ENCODE measurements around the gene SLC35E4.
"Not testable (repeated sequence)": the region's sequence is repeated elsewhere in the genome, so short reads cannot be mapped to it uniquely, and the experiment has no call there.

SLC35E4 gene

DNA sequence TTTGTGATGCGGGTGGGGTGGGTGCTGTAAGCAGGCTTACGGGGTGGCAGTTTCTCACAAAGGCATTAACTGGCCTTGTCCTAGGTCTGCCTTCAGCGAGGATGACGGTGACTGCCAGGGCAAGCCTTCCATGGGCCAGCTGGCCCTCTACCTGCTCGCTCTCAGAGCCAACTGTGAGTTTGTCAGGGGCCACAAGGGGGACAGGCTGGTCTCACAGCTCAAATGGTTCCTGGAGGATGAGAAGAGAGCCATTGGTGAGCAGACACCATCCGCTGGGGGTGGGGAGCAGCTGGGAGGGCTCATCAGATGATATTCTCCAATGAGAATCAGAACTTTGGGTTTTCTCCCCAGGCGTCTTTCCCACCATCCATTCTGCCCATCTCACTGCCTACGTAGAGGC is 22.8 kb upstream of the SLC35E4 start:
- no peak for DNase-seq

DNA sequence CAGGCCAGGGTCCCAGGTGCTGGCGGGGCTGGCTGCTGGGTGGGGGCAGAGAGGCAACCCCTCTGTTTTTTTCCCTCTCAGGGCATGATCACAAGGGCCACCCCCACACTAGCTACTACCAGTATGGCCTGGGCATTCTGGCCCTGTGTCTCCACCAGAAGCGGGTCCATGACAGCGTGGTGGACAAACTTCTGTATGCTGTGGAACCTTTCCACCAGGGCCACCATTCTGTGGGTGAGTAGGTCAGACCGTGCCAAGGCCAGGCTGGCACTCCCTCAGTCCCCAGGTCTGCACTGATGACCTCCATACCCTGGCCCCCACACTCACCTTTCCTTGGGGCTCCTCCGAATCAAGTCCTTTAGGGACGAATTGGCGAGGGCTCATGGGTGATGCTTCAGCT is 21.3 kb upstream of the SLC35E4 start:
- DNase-seq, result no peak

DNA sequence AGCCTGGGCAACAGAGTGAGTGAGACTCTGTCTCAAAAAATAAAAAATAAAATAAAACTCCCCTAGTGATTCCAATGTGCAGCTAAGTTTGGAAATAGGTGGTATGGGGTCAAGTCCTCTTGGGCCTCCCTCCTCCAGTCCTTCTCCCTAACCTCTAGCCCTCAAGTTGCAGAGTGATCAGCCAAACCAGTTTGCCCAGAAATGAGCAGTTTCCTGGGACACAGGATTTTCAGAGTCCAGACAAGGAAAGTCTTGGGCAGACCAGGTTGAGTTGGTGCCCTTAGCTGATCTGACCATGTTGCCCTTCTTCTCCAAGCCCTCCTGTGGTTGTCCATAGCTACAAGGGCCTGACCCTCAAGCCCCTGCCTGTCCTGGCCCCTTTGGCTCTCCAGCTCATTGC is 20.7 kb upstream of the SLC35E4 start:
- no peak for DNase-seq

DNA sequence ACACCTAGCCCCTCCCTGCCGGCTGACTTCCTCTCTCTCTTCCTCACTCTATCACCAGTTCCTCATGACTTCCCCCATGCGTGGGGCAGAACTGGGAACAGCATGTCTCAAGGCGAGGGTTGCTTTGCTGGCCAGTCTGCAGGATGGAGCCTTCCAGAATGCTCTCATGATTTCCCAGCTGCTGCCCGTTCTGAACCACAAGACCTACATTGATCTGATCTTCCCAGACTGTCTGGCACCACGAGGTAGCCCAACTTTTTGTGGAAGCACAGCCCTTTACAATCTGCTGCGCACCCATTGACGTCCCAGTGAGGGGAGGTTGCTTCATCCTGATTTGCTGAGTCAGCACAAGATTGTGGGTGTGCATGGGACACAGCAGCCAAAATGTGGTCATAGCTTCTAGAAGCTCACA is 20.0 kb upstream of the SLC35E4 start:
- no peak for DNase-seq

DNA sequence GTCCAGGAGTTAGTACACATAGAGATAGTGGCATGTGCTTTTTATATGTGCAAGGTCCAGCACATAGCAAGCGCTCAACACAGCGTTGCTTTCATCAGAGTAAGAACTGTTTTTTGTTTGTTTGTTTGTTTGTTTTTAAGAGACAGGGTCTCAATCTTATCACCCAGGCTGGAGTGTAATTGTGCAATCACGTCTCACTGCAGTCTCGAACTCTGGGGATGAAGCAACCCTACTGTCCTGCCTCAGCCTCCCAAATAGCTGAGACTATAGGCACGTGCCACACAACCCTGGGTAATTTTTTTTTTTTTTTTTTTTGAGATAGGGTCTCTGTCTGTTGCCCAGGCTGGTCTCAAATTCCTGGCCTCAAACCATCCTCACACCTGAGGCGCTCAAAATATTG is 17.8 kb upstream of the SLC35E4 start:
- no peak for DNase-seq

DNA sequence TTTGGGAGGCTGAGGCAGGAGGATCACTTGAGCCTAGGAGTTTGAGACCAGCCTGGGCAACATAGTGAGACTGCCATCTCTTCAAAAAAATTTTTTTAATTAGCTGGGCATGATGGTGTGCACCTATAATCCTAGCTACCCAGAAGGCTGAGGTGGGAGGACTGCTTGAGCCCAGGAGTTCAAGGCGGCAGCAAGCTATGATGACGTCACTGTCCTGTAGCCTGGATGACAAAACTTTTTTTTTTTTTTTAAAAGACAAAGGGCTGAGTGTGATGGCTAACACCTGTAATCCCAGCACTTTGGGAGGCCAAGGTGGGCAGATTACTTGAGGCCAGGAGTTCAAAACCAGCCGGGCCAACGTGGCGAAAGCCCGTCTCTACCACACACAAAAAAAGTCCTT is 15.7 kb upstream of the SLC35E4 start:
- not testable (repeated sequence) for DNase-seq

DNA sequence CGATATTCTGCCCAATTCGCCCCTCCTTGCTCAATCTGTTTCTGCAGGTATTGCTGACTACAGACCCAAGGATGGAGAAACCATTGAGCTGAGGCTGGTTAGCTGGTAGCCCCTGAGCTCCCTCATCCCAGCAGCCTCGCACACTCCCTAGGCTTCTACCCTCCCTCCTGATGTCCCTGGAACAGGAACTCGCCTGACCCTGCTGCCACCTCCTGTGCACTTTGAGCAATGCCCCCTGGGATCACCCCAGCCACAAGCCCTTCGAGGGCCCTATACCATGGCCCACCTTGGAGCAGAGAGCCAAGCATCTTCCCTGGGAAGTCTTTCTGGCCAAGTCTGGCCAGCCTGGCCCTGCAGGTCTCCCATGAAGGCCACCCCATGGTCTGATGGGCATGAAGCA is 9.2 kb upstream of the SLC35E4 start:
- DNase-seq, result no peak

DNA sequence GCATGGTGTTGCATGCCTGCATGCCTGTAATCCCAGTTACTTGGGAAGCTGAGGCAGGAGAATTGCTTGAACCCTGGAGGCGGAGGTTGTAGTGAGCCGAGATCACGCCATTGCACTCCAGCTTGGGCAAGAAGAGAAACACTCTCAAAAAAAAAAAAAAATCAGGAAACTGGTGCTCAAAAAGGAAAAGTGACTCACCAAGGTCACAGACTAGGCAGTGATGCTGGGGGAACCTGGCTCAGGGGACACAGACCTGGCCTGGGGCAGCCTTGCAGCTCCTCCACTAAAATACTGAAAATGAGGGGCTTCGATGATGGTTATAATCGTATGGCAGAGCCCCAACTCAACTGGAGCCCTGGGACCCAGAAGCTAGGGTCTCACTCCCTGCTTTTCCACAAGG is 8.1 kb upstream of the SLC35E4 start:
- DNase-seq, result no peak

DNA sequence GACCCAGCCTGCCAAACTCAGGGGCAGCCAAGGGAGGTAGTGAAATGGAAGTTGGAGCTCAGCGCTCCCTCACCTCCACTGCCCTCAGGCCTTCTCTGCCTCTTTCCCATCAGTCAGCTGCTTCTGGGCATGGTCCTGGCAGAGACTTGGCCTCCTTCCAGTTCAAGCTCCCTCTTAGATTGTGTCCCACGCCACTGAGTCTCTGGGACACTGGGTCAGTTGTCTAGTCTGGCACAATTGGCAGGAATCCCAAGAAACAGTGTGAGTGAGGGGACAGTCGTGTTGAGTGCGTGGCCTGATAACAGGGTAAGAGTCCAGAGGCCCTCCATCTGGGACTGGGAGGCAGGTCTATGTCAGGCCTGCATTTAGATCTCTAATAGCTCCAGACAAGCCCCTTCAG is 7.1 kb upstream of the SLC35E4 start:
- DNase-seq, result no peak

DNA sequence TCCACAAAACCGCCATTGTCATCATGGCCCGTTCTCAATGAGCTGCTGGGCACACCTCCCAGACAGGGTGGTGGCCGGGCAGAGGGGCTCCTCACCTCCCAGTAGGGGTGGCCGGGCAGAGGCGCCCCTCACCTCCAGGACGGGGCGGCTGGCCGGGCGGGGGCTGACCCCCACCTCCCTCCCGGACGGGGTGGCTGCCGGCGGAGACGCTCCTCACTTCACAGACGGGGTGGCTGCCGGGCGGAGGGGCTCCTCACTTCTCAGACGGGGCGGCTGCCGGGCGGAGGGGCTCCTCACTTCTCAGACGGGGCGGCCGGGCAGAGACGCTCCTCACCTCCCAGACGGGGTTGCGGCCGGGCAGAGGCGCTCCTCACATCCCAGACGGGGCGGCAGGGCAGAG is 4.1 kb upstream of the SLC35E4 start:
- not testable (repeated sequence) for DNase-seq

DNA sequence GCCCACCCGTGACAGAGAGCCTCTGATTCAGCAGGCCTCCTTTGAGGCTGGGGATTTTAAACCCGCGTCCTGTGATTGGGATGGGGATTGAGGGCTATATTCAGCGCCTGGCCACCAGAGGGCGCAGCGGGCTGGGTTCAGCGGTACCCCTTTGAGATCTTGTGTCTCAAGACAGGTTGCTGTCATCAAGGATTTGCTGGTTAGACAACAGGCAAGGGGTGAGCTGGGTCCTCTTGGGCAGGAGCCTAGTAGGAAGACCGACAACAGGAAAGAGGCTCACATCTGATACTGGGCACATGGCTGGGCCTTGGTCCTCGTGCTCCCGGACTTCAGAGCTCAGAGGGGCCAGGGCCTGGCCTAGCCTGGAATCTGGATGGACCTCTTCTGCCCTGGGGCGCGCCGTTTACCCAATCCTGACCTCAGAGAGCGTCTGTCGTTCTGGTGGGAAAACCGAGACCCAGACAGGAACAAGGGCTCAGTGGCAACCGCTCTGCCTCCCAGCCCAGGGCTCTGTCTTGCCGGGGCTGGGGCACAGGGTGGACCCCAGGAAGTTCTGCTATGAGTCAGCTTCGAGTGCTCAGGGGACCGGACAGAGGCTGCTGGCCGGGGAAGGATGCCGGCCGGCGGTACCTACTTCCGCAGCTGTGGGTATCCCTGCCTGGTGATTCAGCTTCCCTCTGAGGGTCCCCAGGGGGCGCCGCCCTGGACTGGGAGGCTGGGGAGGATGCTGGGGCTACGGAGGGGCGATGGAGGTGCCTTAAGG is 929 bp upstream of the SLC35E4 start:
- peak; percentile 91 for DNase-seq

DNA sequence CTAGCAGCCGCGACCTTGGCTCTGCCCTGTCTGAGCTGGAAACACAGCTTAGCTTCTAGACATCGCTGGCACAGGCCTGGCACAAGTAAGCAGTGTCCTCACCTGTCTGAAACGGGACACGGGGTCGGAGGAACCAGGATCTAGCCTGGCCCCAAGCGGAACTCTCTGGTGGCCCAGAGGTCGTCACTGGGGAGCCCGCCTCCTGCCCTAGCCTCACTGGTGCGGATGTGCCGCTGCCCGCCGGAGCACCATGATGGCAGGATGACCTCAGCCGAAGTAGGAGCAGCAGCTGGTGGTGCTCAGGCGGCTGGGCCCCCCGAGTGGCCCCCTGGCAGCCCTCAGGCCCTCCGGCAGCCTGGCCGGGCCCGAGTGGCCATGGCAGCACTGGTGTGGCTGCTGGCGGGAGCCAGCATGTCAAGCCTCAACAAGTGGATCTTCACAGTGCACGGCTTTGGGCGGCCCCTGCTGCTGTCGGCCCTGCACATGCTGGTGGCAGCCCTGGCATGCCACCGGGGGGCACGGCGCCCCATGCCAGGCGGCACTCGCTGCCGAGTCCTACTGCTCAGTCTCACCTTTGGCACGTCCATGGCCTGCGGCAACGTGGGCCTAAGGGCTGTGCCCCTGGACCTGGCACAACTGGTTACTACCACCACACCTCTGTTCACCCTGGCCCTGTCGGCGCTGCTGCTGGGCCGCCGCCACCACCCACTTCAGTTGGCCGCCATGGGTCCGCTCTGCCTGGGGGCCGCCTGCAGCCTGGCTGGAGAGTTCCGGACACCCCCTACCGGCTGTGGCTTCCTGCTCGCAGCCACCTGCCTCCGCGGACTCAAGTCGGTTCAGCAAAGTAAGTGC is 871 bp downstream of the SLC35E4 start:
- peak; percentile 15 for DNase-seq

DNA sequence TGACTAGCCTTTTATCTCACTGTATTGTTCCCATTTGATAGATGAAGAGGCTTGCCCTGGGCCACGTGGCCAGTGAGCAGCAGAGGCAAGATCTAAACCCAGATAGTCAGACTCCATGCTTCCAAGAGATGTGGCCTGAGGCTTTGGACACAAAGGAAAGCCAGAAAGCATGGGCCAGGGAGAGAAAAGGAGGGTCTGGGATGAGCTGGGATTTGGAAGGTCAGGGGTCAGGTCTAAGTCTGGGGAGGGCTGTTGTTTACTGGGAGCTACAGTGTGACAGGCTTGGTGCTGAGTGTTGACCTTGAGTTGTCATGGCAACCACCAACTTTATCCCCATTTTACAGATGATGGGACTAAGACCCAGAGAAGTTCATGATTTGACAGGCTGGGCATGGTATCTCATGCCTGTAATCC is 2.1 kb downstream of the SLC35E4 start:
- DNase-seq, result no peak

DNA sequence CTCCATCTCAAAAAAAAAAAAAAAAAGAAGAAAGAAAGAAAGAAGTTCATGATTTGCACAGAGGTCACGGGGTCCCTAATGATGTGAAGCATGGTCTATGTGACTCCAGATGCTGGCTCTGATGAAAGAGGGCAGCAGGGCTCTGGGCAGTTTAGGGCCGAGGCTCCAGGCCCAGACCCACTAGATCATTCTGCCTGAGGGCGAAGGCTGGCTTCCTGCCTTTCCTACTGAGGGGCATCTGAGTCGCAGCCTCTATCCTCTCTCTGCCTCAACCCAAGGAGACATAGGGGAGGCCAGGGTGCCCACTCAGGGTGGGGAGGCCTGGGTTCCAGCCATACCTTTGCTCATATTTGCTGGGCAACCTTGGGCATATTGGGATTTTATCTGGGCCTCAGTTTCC is 4.8 kb downstream of the SLC35E4 start:
- DNase-seq, result no peak

DNA sequence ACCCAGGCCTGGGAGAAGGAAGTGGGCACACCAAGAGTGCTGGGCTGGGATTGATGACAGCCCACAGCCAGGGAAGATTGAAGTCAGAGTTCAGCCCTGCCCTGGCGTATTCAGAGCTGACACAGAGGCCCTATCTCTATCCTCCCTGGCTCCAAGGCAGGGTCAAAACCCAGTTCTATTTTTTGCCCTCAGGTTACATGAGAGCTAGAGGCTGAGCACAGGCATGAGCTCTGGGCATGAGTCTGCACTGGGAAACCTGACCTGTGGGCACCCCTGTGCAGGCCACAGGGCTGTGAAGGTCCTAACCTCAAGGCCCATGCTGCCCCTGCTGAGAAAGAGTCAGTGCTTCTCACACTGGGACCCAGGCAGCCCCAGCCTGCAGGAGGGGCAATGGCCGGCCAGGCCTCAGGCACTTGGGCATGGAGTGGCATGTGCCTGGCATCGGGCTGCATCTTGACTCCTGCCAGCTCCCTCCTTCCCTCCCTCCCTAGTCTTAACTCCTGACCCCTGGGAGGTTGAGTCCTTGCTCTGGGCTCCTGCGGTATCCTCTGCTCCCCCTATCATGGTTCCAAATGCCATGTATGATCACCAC is 5.4 kb downstream of the SLC35E4 start:
- DNase-seq, result no peak

DNA sequence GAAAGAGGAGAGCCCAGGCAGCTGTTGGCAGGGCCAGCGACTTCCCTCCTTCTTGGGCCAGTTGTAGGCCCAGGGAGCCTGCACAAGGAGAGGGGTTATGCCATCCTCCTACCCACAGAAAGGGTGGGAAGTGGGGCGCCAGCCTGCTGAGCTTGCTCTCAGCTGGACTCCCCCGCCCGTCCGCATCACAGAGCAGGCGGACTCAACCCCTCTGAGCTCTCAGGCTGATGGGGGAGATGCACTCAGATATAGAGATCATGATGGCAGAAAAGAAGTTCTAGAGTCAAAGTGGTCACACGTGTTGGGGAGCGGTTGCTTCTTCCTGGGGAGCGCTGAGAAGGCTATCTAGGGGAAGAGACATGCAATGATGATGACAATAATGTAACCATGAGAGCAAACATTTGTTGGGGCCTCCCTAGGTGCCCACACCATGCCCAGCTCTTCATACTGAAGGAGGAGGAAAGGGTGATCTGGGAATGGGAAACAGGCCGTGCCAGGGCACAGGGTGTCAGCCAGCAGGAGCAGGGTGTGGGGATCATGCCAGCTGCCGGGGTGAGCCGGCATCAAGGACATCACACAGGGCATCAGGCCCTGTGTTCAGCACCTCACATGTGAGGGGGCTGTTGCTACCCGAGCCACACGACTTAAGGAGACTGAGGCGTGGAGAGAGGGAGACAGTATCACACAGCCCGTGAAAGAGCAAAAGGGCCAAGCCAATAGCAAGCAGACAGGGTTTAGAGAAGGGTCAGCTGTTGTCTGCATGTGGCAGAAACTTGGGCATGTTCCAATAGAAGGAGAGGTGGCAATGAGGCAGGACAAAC is 7.7 kb downstream of the SLC35E4 start:
- DNase-seq, result no peak

DNA sequence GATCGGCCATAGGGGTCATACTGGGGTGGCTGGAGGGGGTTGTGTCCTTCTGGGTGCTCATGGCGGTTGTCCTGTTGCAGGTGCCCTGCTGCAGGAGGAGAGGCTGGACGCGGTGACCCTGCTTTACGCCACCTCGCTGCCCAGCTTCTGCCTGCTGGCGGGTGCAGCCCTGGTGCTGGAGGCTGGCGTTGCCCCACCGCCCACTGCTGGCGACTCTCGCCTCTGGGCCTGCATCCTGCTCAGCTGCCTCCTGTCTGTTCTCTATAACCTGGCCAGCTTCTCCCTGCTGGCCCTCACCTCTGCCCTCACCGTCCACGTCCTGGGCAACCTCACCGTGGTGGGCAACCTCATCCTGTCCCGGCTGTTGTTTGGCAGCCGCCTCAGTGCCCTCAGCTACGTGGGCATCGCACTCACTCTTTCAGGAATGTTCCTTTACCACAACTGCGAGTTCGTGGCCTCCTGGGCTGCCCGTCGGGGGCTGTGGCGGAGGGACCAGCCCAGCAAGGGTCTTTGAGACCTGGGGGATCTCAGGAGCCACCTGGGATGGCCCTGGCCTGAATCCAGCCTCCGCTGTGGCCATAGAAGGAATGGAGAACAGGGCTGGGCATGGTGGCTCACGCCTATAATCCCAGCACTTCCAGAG is 11.1 kb downstream of the SLC35E4 start:
- no peak for DNase-seq

DNA sequence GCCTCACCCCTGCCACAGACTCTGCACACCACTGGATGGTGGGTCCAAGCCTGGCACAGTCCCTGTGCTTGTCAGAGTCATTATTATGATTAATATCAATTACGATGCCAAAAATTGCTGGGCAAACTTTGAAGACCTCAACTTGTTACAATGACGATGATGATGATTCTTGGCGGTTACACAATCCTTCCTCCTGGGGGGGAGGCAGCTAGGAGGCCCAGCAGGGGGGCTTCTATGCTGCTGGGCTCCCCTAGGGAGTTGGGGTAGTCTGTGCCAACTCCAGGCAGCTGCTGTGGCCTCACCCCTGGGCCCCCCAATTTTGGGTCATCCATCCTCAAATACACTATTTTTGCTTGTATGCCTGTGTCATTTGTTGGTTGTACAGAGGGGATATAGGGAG is 12.0 kb downstream of the SLC35E4 start:
- DNase-seq, result no peak

DNA sequence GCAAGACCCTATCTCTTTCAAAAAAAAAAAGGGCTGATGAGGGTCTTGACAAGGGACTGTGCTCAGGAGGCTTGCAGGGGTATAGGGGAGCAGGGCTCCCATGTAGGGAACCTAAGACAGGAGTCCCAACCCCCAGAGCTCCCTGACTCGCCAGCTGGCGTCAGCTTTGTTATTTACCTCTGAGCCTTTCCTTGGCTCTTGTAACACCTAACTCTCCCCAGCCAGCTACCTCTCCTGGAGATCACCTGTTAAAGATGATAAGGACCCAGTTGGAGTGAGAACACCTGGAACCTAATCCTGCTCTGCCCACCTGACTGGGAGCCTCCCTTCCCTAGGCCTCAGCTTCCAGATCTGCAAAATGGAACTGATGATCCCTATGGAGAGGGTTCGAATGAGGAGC is 13.2 kb downstream of the SLC35E4 start:
- no peak for DNase-seq

DNA sequence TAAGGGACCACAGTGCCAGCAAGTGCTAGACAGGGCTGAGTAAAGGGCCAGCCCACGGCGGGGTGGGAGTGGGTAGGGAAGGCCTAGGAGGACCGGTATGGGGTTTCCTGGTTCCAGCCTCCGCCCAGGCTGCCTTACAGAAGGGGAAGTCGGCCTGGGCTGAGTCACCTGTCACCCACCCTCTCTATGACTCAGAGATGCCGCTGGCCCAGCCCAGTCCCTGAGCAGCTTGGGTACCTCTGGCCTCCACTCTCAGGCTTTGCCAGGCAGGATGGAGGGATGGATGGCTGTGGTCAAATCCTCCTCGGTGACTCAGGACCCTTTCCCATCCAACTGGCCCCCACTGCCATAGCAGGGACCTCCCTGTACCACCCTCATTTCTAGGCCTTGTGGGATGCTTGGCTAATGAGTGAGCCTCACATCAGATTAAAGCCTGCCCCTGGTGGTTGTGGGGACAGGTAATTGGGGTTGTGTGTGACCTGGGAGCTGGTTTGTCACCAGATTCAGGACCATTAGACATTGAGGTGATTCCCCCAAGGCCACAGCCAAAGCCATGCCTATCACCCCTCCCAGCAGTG is 13.9 kb downstream of the SLC35E4 start:
- peak; percentile 88 for DNase-seq

DNA sequence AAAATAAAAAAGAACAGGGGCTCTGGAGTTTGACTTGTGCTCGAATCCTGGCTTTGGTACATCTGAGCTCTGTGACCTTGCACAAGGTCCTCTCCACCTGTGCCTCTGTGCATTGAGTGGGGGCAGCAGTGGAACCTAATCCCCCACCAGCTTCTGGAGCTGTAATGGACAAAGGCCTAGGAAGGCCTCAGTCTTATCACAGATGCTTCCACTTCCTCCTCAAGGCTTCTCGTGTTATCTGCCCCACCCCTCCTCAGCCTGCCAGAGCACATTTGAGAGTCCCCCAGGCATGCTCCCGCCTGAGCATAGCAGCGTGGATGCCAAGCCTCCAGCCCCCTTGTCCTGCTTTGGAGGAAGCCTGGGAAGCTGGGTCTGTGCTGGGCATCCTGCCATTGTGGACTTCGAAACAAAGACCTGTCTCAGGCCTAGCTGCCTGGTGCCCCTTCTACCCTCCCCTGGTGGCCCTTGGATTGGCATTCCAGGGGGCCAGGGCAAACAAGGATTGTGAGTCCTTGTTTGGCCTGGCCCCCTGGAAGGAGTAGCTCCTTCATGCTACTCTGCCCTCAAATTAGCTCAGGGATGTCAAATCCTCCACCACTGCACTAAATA is 15.0 kb downstream of the SLC35E4 start:
- DNase-seq, result no peak

DNA sequence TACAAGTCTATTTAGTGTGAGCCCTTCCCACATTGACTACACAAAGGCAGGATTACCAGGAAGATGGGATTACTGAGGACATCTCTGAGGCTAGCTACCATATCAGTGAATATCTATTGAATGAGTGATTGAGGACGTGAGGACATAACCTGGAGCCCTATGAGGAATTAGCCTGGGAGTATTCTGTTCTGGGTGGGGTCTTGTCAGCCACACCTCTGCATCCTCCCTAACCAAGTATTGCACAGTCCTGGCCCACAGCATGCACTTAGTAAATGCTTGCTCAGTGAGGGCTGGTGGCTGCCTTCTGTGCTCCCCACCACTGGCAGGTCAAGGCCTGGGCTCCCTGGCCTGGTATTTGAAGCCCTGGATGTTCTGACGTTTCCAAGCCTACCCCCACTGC is 17.3 kb downstream of the SLC35E4 start:
- DNase-seq, result no peak

Data from stimulated activated CD4-positive, alpha-beta T cell treated with anti-CD3 and anti-CD28 coated beads, Interleukin-1b, Interleukin-23, amount 100 ng/mL, for 48 hours (primary cell).